GM23338 (cell line): Measurements from ENCODE around the gene ZBTB40. TPM values are rescaled to one million over a fixed set of nuclear protein-coding genes. Genes with fewer than 3 reads are reported as not detected.

ENCODE experiments used
- ATAC-seq: fragments of 200-7000 bp; cut with Tn5 transposase; 3 replicates; pipeline ENCODE4 v1.9.1; 2020
- DNase-seq: peaks from one replicate; pipeline ENCODE4 v3.0.0-alpha.2; 2015; ENCODE audit warnings: low spot score
- H2AFZ ChIP-seq: fragments of 200-600 bp; sonication (generic); 2 replicates; pipeline ENCODE4 v1.8.0; 2016; ENCODE audit warnings: antibody characterized with exemption, mild to moderate bottlenecking, moderate library complexity
- H3F3A ChIP-seq: fragments of 200-600 bp; sonication (generic); replicated peaks from 2 replicates; pipeline ENCODE4 v1.8.0; 2017; ENCODE audit warnings: antibody characterized with exemption, mixed run types, low read depth
- H3K27ac ChIP-seq: fragments of 200-600 bp; sonication (generic); 2 replicates; pipeline ENCODE4 v1.6.1; 2016; ENCODE audit warnings: low read depth
- H3K27me3 ChIP-seq: fragments of 200-600 bp; sonication (generic); 2 replicates; pipeline ENCODE4 v1.8.0; 2016; ENCODE audit warnings: mild to moderate bottlenecking, mixed run types, moderate library complexity; ENCODE audit not compliant: insufficient read depth
- H3K36me3 ChIP-seq: fragments of 200-600 bp; sonication (generic); 2 replicates; pipeline ENCODE4 v1.8.0; 2016; ENCODE audit warnings: mild to moderate bottlenecking; ENCODE audit not compliant: insufficient read depth
- H3K4me1 ChIP-seq: fragments of 200-600 bp; sonication (generic); 2 replicates; pipeline ENCODE4 v1.8.0; 2016; ENCODE audit warnings: mild to moderate bottlenecking, moderate library complexity; ENCODE audit not compliant: insufficient read depth
- H3K4me2 ChIP-seq: fragments of 200-600 bp; sonication (generic); 2 replicates; pipeline ENCODE4 v1.7.1; 2017; ENCODE audit warnings: mixed run types
- H3K4me3 ChIP-seq: fragments of 200-600 bp; sonication (generic); 2 replicates; pipeline ENCODE4 v1.6.1; 2016; ENCODE audit warnings: mixed run types
- H3K79me2 ChIP-seq: fragments of 200-600 bp; sonication (generic); replicated peaks from 2 replicates; pipeline ENCODE4 v1.8.0; 2017; ENCODE audit warnings: mild to moderate bottlenecking; ENCODE audit not compliant: insufficient read depth
- H3K9me2 ChIP-seq: fragments of 200-600 bp; sonication (generic); 2 replicates; pipeline ENCODE4 v1.8.0; 2017; ENCODE audit not compliant: insufficient read depth
- H4K20me1 ChIP-seq: fragments of 200-600 bp; sonication (generic); replicated peaks from 2 replicates; pipeline ENCODE4 v1.8.0; 2017; ENCODE audit warnings: mild to moderate bottlenecking; ENCODE audit not compliant: insufficient read depth
- H3K27ac Mint-ChIP-seq: 2 replicates; pipeline ENCODE4 v1.8.0; 2020; ENCODE audit warnings: inconsistent platforms, mild to moderate bottlenecking, moderate library complexity, mixed read lengths
- H3K27me3 Mint-ChIP-seq: 3 replicates; pipeline ENCODE4 v1.8.0; 2022; ENCODE audit warnings: low read depth, mild to moderate bottlenecking, moderate library complexity, mixed read lengths, inconsistent platforms; ENCODE audit not compliant: insufficient read depth, poor library complexity
- H3K36me3 Mint-ChIP-seq: 3 replicates; pipeline ENCODE4 v1.8.0; 2021; ENCODE audit warnings: low read depth, mild to moderate bottlenecking, inconsistent platforms, moderate library complexity, mixed read lengths
- H3K4me1 Mint-ChIP-seq: 3 replicates; pipeline ENCODE4 v1.8.0; 2020; ENCODE audit warnings: mild to moderate bottlenecking, inconsistent platforms, mixed read lengths
- H3K4me3 Mint-ChIP-seq: 3 replicates; pipeline ENCODE4 v1.8.0; 2021; ENCODE audit warnings: moderate library complexity, mild to moderate bottlenecking, inconsistent platforms, mixed read lengths
- H3K9me3 Mint-ChIP-seq: 3 replicates; pipeline ENCODE4 v1.8.0; 2020; ENCODE audit warnings: moderate library complexity, mild to moderate bottlenecking, inconsistent platforms, mixed read lengths
- CREB1 ChIP-seq: fragments of 250-450 bp; sonication (Bioruptor Pico); IDR thresholded peaks from 2 replicates; pipeline ENCODE4 v1.5.0; 2020; ENCODE audit warnings: low read depth, mild to moderate bottlenecking, moderate library complexity
- JUNB ChIP-seq: IDR thresholded peaks from one replicate; pipeline ENCODE4 v1.6.1; 2016; ENCODE audit warnings: antibody characterized with exemption; ENCODE audit not compliant: unreplicated experiment
- ZNF114 ChIP-seq: fragments of 250-450 bp; sonication (Bioruptor Pico); IDR thresholded peaks from 2 replicates; pipeline ENCODE4 v1.5.0; 2020; ENCODE audit warnings: mild to moderate bottlenecking, moderate library complexity
- ZNF331 ChIP-seq: fragments of 250-450 bp; sonication (Bioruptor Pico); IDR thresholded peaks from 2 replicates; pipeline ENCODE4 v1.5.0; 2020; ENCODE audit warnings: low read depth, mild to moderate bottlenecking, moderate library complexity
- polyA plus RNA-seq: library from polyadenylated mRNA; unstranded; fragments of >200 nt; fragmentation: Nextera tagmentation; extraction: Ambion mirVana; gene quantifications from 2 replicates; pipeline ENCODE4 v1.2.1, GENCODE V29; 2016
- total RNA-seq: library from RNA; depleted of rRNA; stranded (reverse); fragments of >200 nt; shearing (Covaris generic); gene quantifications from 2 replicates; pipeline ENCODE4 v1.2.3, GENCODE V29; 2014
- TF ChIP-seq, protein P1 (sequence below), 2 experiments: fragments of 200-600 bp in 1 of 2; sonication (generic) in 1 of 2; conservative IDR thresholded peaks; 2 replicates each; pipeline versions ENCODE4 v1.5.1 to v1.6.1; 2016 to 2017; ENCODE audit warnings: antibody characterized with exemption in 2 of 2, low read depth in 2 of 2, mild to moderate bottlenecking in 2 of 2, moderate library complexity in 1 of 2
- TF ChIP-seq, protein P2 (sequence below): IDR thresholded peaks from one replicate; pipeline ENCODE4 v1.6.1; 2018; ENCODE audit warnings: antibody characterized with exemption; ENCODE audit not compliant: unreplicated experiment
- TF ChIP-seq, protein P3 (sequence below): fragments of 250-450 bp; sonication (Bioruptor Pico); IDR thresholded peaks from 2 replicates; pipeline ENCODE4 v1.5.0; 2020; ENCODE audit warnings: mild to moderate bottlenecking, moderate library complexity

Gene ZBTB40
- total and polyA plus RNA-seq, 2 experiments from 2014 or later = 3.1 to 22.7 TPM

DNA sequence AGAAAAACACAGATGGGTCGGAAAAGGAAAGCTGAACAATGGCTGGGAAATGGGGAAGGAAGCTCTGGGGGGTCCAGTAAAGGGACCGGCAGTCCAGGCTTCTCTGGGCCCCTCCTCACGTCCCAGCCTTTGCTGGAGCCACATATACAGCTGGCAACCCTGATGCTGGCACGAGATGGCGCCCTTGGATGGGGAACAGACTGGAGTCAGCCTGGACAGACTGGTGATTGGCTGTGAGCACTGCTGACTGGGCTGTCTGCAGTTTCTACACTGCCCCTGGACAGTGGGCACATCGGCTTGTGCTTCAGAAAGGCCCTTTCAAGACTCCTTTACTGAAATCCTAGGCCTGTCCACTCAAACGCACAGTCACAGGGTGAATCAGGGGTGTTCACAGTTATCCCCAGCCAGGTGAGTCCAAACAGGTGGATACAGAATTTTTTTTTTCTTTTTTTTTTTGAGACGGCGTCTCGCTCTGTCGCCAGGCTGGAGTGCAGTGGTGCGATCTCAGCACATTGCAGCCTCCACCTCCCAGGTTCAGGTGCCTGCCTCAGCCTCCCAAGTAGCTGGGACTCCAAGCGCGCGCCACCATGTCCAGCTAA, 31.1 kb upstream of the ZBTB40 start:
- no peak overlapping the region for H3K4me3 Mint-ChIP-seq
- ATAC-seq = peak; percentile 96
- no peaks in the 10 kb centered on the region for H3K36me3 ChIP-seq
- no peaks in the 10 kb centered on the region for H3F3A ChIP-seq
- TF ChIP-seq, protein P1, sequence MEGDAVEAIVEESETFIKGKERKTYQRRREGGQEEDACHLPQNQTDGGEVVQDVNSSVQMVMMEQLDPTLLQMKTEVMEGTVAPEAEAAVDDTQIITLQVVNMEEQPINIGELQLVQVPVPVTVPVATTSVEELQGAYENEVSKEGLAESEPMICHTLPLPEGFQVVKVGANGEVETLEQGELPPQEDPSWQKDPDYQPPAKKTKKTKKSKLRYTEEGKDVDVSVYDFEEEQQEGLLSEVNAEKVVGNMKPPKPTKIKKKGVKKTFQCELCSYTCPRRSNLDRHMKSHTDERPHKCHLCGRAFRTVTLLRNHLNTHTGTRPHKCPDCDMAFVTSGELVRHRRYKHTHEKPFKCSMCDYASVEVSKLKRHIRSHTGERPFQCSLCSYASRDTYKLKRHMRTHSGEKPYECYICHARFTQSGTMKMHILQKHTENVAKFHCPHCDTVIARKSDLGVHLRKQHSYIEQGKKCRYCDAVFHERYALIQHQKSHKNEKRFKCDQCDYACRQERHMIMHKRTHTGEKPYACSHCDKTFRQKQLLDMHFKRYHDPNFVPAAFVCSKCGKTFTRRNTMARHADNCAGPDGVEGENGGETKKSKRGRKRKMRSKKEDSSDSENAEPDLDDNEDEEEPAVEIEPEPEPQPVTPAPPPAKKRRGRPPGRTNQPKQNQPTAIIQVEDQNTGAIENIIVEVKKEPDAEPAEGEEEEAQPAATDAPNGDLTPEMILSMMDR (conservative IDR thresholded peaks at IDR 0.05; ENCODE audit: low read depth in 2 of 2) = peak; percentile 78 to 98
- TF ChIP-seq, protein P2, sequence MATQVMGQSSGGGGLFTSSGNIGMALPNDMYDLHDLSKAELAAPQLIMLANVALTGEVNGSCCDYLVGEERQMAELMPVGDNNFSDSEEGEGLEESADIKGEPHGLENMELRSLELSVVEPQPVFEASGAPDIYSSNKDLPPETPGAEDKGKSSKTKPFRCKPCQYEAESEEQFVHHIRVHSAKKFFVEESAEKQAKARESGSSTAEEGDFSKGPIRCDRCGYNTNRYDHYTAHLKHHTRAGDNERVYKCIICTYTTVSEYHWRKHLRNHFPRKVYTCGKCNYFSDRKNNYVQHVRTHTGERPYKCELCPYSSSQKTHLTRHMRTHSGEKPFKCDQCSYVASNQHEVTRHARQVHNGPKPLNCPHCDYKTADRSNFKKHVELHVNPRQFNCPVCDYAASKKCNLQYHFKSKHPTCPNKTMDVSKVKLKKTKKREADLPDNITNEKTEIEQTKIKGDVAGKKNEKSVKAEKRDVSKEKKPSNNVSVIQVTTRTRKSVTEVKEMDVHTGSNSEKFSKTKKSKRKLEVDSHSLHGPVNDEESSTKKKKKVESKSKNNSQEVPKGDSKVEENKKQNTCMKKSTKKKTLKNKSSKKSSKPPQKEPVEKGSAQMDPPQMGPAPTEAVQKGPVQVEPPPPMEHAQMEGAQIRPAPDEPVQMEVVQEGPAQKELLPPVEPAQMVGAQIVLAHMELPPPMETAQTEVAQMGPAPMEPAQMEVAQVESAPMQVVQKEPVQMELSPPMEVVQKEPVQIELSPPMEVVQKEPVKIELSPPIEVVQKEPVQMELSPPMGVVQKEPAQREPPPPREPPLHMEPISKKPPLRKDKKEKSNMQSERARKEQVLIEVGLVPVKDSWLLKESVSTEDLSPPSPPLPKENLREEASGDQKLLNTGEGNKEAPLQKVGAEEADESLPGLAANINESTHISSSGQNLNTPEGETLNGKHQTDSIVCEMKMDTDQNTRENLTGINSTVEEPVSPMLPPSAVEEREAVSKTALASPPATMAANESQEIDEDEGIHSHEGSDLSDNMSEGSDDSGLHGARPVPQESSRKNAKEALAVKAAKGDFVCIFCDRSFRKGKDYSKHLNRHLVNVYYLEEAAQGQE = no peak
- no peak for TF ChIP-seq JUNB
- TF ChIP-seq, protein P3, sequence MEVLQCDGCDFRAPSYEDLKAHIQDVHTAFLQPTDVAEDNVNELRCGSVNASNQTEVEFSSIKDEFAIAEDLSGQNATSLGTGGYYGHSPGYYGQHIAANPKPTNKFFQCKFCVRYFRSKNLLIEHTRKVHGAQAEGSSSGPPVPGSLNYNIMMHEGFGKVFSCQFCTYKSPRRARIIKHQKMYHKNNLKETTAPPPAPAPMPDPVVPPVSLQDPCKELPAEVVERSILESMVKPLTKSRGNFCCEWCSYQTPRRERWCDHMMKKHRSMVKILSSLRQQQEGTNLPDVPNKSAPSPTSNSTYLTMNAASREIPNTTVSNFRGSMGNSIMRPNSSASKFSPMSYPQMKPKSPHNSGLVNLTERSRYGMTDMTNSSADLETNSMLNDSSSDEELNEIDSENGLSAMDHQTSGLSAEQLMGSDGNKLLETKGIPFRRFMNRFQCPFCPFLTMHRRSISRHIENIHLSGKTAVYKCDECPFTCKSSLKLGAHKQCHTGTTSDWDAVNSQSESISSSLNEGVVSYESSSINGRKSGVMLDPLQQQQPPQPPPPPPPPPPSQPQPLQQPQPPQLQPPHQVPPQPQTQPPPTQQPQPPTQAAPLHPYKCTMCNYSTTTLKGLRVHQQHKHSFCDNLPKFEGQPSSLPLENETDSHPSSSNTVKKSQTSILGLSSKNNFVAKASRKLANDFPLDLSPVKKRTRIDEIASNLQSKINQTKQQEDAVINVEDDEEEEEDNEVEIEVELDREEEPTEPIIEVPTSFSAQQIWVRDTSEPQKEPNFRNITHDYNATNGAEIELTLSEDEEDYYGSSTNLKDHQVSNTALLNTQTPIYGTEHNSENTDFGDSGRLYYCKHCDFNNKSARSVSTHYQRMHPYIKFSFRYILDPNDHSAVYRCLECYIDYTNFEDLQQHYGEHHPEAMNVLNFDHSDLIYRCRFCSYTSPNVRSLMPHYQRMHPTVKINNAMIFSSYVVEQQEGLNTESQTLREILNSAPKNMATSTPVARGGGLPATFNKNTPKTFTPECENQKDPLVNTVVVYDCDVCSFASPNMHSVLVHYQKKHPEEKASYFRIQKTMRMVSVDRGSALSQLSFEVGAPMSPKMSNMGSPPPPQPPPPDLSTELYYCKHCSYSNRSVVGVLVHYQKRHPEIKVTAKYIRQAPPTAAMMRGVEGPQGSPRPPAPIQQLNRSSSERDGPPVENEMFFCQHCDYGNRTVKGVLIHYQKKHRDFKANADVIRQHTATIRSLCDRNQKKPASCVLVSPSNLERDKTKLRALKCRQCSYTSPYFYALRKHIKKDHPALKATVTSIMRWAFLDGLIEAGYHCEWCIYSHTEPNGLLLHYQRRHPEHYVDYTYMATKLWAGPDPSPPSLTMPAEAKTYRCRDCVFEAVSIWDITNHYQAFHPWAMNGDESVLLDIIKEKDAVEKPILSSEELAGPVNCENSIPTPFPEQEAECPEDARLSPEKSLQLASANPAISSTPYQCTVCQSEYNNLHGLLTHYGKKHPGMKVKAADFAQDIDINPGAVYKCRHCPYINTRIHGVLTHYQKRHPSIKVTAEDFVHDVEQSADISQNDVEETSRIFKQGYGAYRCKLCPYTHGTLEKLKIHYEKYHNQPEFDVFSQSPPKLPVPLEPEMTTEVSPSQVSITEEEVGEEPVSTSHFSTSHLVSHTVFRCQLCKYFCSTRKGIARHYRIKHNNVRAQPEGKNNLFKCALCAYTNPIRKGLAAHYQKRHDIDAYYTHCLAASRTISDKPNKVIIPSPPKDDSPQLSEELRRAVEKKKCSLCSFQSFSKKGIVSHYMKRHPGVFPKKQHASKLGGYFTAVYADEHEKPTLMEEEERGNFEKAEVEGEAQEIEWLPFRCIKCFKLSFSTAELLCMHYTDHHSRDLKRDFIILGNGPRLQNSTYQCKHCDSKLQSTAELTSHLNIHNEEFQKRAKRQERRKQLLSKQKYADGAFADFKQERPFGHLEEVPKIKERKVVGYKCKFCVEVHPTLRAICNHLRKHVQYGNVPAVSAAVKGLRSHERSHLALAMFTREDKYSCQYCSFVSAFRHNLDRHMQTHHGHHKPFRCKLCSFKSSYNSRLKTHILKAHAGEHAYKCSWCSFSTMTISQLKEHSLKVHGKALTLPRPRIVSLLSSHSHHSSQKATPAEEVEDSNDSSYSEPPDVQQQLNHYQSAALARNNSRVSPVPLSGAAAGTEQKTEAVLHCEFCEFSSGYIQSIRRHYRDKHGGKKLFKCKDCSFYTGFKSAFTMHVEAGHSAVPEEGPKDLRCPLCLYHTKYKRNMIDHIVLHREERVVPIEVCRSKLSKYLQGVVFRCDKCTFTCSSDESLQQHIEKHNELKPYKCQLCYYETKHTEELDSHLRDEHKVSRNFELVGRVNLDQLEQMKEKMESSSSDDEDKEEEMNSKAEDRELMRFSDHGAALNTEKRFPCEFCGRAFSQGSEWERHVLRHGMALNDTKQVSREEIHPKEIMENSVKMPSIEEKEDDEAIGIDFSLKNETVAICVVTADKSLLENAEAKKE (CRISPR knock-in tag) = no peak
- no peak for TF ChIP-seq ZNF331 (CRISPR knock-in tag)
- TF ChIP-seq CREB1 (CRISPR knock-in tag) = no peak
- TF ChIP-seq ZNF114 (CRISPR knock-in tag) = no peak
- H3K79me2 ChIP-seq = no peaks in the 10 kb centered on the region
- peak overlapping the region; percentile 72; the same call in 1 of the 2 replicates for H2AFZ ChIP-seq
- DNase-seq = peak; percentile 92
- no peak overlapping the region for H3K27ac ChIP-seq
- H3K9me3 Mint-ChIP-seq = no peaks in the 10 kb centered on the region; the same call in 2 of the 3 replicates
- peaks cover 4% of the 10 kb centered on the region; the same call in 1 of the 2 replicates for H3K4me1 ChIP-seq
- H3K27ac Mint-ChIP-seq = no peak overlapping the region
- H4K20me1 ChIP-seq = no peaks in the 10 kb centered on the region
- peaks cover 9% of the 10 kb centered on the region; the same call in 2 of the 3 replicates for H3K4me1 Mint-ChIP-seq
- no peaks in the 10 kb centered on the region for H3K27me3 ChIP-seq
- H3K27me3 Mint-ChIP-seq = peaks cover 6% of the 10 kb centered on the region
- no peak overlapping the region for H3K4me2 ChIP-seq
- no peaks in the 10 kb centered on the region for H3K9me2 ChIP-seq
- H3K4me3 ChIP-seq = no peak overlapping the region
- no peaks in the 10 kb centered on the region for H3K36me3 Mint-ChIP-seq
